COLO829 (cell line): ENCODE data around the gene GPC2.
"Not testable (repeated sequence)": the region's sequence is repeated elsewhere in the genome, so short reads cannot be mapped to it uniquely, and the experiment has no call there.

ENCODE experiments used
- DNase-seq: peaks from one replicate; pipeline ENCODE4 v3.0.0; 2012; ENCODE audit warnings: low spot score

The GPC2 gene, protein sequence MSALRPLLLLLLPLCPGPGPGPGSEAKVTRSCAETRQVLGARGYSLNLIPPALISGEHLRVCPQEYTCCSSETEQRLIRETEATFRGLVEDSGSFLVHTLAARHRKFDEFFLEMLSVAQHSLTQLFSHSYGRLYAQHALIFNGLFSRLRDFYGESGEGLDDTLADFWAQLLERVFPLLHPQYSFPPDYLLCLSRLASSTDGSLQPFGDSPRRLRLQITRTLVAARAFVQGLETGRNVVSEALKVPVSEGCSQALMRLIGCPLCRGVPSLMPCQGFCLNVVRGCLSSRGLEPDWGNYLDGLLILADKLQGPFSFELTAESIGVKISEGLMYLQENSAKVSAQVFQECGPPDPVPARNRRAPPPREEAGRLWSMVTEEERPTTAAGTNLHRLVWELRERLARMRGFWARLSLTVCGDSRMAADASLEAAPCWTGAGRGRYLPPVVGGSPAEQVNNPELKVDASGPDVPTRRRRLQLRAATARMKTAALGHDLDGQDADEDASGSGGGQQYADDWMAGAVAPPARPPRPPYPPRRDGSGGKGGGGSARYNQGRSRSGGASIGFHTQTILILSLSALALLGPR

GRCh38 chr7:100177045-100178001 lies at the start of gene GPC2, which contains the start of gene STAG3:
Gene GPC2, minus strand, starts transcription at chr7:100177381. Its CDS starts 182 bp downstream, at chr7:100177199.
Gene STAG3, plus strand, starts transcription at chr7:100177918. Its CDS starts 2,639 bp downstream, at chr7:100180557.
- peak; percentile 98 for DNase-seq

DNA sequence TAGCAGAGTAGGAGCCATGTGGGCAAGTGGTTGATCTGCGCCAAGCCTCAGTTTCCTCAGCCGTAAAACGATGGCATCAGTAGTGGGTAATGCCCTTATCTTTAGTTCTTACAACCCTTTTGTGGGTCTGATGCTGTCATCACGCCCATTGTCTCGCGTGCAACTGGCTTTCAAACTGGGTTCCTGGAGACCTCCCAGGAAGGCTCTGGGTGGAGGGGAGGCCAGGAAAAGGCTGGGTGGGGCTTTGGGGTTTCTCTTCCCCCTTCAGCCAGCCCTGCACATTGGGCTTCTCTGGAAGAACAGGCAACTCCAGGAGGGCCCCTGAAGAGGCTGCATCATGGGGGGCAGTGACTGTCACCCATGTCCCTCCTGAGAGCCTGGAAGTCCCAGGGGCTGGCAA lies 47.7 kb upstream of the GPC2 start:
- DNase-seq: not testable (repeated sequence)

DNA sequence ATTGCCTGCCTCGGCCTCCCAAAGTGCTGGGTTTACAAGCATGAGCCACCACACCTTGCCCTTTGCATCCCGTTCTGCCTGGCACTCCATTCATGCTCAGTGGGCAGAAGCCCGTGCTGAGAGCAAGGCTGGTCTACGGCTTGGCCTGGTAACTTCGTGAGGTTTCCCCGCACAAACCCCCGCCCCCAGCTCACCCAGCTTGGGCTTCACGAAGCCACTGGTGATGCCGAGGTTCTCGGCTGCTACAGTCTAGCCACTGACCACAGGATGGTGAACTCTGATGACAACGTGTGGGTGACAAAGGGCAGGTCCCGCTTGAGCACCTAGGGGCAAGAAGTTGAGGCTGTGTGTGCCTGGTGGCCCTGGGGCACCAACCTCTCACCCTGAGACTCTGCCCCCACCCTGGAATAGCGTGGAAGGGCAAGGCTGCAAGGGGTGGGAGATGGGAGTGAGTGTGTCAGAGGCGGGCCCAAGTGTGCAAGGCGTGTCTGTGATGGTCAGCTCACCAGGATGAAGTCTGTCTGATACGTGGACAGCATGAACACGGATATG lies 46.3 kb upstream of the GPC2 start:
- not testable (repeated sequence) for DNase-seq

DNA sequence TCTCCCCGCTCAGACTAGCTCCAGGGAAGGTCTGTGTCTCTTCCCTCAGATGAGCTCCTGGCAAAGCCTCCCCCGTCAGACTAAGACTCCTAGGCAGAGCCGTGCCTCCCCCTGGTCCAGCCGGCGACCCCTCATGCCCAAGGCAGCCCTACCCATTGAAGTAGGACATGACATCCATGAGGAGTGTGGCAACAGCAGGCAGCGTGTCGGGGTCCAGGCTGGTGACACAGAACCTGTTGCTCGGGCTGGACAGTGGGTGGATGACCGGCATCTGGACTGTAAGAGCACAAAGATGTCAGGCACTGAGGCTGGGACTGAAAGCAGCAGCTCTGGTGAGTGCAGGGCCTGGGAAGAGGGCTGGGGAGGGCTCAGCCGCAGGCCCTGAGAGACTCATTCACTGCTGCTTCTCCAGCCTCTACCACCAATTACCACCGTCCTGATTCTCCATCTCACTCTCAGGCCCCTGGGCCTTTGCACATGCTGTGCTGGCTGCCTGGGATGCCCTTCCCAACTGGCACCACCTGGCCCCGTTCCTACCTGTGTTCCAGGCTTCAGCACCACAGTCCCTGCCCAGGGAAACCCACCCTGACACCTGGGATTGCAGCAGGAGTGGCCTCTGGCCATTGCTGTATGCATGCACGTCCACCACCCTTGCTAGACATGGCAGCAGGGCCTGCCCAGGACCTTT lies 45.4 kb upstream of the GPC2 start:
- no peak for DNase-seq

DNA sequence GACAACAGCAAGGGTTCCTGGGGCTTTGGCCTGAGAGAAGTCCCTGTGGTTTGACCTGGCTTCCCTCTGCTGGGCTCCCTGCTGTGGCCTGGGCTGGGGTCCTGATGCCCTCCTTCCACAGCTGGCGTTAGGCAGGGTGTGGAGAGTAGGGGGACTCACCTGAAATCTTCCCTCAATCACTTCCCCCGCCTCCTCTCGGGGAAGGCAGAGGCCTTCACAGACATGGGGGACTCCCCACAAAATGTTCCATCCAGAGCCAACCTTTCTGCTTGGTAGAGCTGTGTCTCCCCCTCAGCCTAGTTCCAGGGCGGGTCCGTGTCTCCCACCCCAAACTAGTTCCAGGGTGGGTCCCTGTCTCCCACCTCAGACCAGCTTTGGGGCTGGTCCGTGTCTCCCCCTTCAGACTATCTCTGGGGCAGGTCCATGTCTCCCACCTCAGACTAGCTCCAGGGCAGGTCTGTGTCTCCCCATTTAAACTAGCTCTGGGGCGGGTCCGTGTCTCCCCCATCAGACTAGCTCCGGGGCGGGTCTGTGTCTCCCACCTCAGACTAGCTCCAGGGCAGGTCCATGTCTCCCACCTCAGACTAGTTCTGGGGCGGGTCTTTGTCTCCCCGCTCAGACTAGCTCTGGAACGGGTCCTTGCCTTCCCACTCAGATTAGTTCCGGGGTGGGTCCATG lies 44.7 kb upstream of the GPC2 start:
- no peak for DNase-seq

GRCh38 chr7:100221231-100221718 lies 44.1 kb upstream of the GPC2 start:
- DNase-seq: no peak

- DNase-seq: no peak
Measured at GRCh38 chr7:100220586-100221230, 43.5 kb upstream of the GPC2 start.

GRCh38 chr7:100219801-100220585 lies 42.8 kb upstream of the GPC2 start, which contains the start of gene PVRIG:
Gene PVRIG, plus strand, starts transcription at chr7:100219949. Its CDS starts 22 bp downstream, at chr7:100219971.
- DNase-seq: not testable (repeated sequence)

GRCh38 chr7:100219271-100219737 lies 42.1 kb upstream of the GPC2 start:
- no peak for DNase-seq

DNA sequence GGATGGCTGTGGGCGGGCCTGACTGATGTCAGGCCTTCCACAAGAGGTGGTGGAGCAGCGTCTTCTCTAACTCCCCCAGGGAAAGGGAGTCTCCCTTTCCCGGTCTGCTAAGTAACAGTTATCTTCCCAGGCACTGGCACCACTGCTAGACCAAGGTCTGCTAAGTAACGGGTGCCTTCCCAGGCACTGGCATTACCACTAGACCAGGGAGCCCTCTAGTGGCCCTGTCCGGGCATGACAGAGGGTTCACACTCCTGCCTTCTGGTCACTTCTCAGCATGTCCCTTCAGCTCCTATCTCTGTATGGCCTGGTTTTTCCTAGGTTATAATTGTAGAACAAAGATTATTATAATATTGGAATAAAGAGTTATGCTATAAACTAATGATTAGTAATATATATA lies 40.8 kb upstream of the GPC2 start:
- DNase-seq: not testable (repeated sequence)

GRCh38 chr7:100215895-100216294 lies 38.7 kb upstream of the GPC2 start:
- DNase-seq: no peak

- DNase-seq: not testable (repeated sequence)
Measured at GRCh38 chr7:100214356-100214755, 37.2 kb upstream of the GPC2 start.

- no peak for DNase-seq
Measured at GRCh38 chr7:100213672-100214071, 36.5 kb upstream of the GPC2 start.

DNA sequence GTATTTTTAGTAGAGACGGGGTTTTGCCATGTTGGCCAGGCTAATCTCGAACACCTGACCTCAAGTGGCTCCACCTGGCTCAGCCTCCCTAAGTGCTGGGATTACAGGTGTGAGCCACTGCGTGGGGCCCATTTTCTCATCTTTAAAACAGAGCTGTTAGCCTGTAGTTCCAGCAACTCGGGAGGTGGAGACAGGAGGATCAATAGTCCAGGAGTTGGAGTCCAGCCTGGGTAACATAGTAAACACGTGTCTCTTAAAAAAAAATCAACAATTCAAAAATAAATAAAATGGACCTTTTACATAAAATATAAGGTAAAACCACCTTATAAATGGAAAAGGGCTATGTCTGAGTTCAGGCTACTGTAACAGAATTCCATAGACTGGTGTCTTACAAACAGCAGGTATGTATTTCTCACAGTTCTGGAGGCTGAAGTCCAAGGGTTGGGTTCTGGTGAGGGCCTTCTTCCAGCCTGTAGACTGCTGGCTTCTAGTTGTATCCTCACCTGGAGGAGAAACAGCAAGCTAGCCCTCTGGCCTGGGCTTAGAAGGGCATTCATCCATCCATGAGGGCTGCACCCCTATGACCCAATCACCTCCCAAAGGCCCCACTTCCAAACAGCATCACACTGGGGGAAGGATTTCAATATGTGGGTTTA lies 35.6 kb upstream of the GPC2 start:
- no peak for DNase-seq

DNA sequence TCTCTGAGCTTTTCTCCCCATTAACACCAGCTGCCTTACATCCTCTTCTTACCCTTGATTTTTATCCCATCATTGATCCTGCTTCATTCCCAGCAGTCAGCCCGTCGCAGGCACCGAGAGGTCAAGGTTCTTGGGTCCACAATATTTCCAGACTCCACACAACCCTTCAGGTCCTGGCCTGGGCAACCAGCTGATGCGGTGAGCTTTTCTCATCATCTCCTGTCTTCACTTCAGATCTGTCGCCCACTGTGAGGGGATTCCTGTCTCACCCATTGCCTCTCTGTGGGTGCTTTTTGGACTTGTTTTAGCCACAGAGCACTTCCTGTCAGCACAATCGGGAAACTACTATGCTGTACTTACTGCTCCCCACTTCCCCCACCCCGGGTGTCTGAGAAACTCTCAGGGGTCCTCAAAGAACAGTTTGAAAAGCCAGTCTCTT lies 34.2 kb upstream of the GPC2 start:
- no peak for DNase-seq

GRCh38 chr7:100210805-100211204 lies 33.6 kb upstream of the GPC2 start:
- DNase-seq: no peak

- no peak for DNase-seq
Measured at GRCh38 chr7:100209493-100209892, 32.3 kb upstream of the GPC2 start.

- no peak for DNase-seq
Measured at GRCh38 chr7:100208911-100209408, 31.8 kb upstream of the GPC2 start.
